Neural progenitor cell (in vitro differentiated cells): Measurements from ENCODE around the gene PGRMC2.

Experiments
- CTCF ChIP-seq: fragments of 200-600 bp; sonication (generic); IDR thresholded peaks from 2 replicates; pipeline ENCODE4 v1.5.1; 2017; ENCODE audit warnings: antibody characterized with exemption, mild to moderate bottlenecking
- EZH2 ChIP-seq: fragments of 200-600 bp; sonication (generic); IDR thresholded peaks from 2 replicates; pipeline ENCODE4 v1.6.1; 2017; ENCODE audit warnings: antibody characterized with exemption, mild to moderate bottlenecking, moderate library complexity

- TF ChIP-seq CTCF = no peak
- no peak for TF ChIP-seq EZH2
Measured at GRCh38 chr4:128283071-128283470, 4.5 kb downstream of the PGRMC2 start.
